ENCODE results near the gene TCFL5.

GRCh38 chr20:62811320-62811719, 50.3 kb downstream of the TCFL5 start:
- TF ChIP-seq CTCF (IDR thresholded peaks at IDR 0.05; ENCODE audit: insufficient read depth, low read length, poor library complexity, severe bottlenecking) (no peak), EZH2phosphoT487 (conservative IDR thresholded peaks at IDR 0.05; ENCODE audit: low read length) (no peak)

Data from SU-DHL-6 (cell line).